PC-9 (cell line): ENCODE data around the gene BRWD1. TPM values are rescaled to one million over a fixed set of nuclear protein-coding genes. Genes with fewer than 3 reads are reported as not detected.

Source experiments
- BruUV-seq: library from RNA; stranded (reverse); fragments of 400-500 nt; replicated peaks from 2 replicates; lab custom pipeline; 2021; lab: Mats Ljungman, UMichigan
- CTCF ChIA-PET: fragments of 300-600 bp; sonication (Branson Sonifier 250); formaldehyde crosslinking; loops from one replicate; lab custom pipeline; 2022; ENCODE audit warnings: antibody characterized with exemption; lab: Charles Lee
- POLR2A ChIA-PET: fragments of 300-600 bp; sonication (Branson Sonifier 250); formaldehyde crosslinking; loops from one replicate; lab custom pipeline; 2022; ENCODE audit warnings: antibody characterized with exemption; ENCODE audit not compliant: unreplicated experiment; lab: Charles Lee
- DNase-seq, 2 experiments: peaks; one replicate each; pipeline versions ENCODE4 v3.0.0 to v3.0.0-alpha.2; 2015 to 2022; ENCODE audit warnings: mixed read lengths in 1 of 2
- H2AFZ ChIP-seq: fragments of 200-600 bp; sonication (generic); 2 replicates; pipeline ENCODE4 v1.8.1; 2017; ENCODE audit warnings: antibody characterized with exemption
- H3F3A ChIP-seq: fragments of 200-600 bp; sonication (generic); 2 replicates; pipeline ENCODE4 v1.8.1; 2017; ENCODE audit warnings: antibody characterized with exemption, mild to moderate bottlenecking, low read depth; ENCODE audit not compliant: insufficient read depth
- H3K27ac ChIP-seq: fragments of 200-600 bp; sonication (generic); 2 replicates; pipeline ENCODE4 v1.6.1; 2016; ENCODE audit warnings: mixed run types
- H3K27me3 ChIP-seq: fragments of 200-600 bp; sonication (generic); 2 replicates; pipeline ENCODE4 v1.6.1; 2016; ENCODE audit warnings: low read depth, mixed run types; ENCODE audit not compliant: insufficient read depth
- H3K36me3 ChIP-seq: fragments of 200-600 bp; sonication (generic); 2 replicates; pipeline ENCODE4 v1.6.1; 2016; ENCODE audit warnings: low read depth, mixed run types
- H3K4me1 ChIP-seq: fragments of 200-600 bp; sonication (generic); replicated peaks from 2 replicates; pipeline ENCODE4 v1.6.1; 2016; ENCODE audit warnings: mixed run types; ENCODE audit not compliant: insufficient read depth
- H3K4me2 ChIP-seq: fragments of 200-600 bp; sonication (generic); 2 replicates; pipeline ENCODE4 v1.6.1; 2017; ENCODE audit warnings: mixed run types
- H3K4me3 ChIP-seq: fragments of 200-600 bp; sonication (generic); 2 replicates; pipeline ENCODE4 v1.6.1; 2016; ENCODE audit warnings: mixed run types
- H3K79me2 ChIP-seq: fragments of 200-600 bp; sonication (generic); 2 replicates; pipeline ENCODE4 v1.6.1; 2017; ENCODE audit warnings: low read depth, mixed run types
- H3K9me2 ChIP-seq: fragments of 200-600 bp; sonication (generic); 2 replicates; pipeline ENCODE4 v1.8.1; 2017; ENCODE audit warnings: mild to moderate bottlenecking; ENCODE audit not compliant: insufficient read depth
- H3K9me3 ChIP-seq: fragments of 200-600 bp; sonication (generic); 2 replicates; pipeline ENCODE4 v1.8.1; 2016; ENCODE audit warnings: low read depth; ENCODE audit not compliant: insufficient read depth
- H4K20me1 ChIP-seq: fragments of 200-600 bp; sonication (generic); 2 replicates; pipeline ENCODE4 v1.8.1; 2017; ENCODE audit not compliant: insufficient read depth
- CTCF ChIP-seq: fragments of 200-600 bp; sonication (generic); conservative IDR thresholded peaks from 2 replicates; pipeline ENCODE4 v1.6.1; 2017; ENCODE audit warnings: mixed run types, antibody characterized with exemption, mild to moderate bottlenecking, moderate library complexity
- EZH2 ChIP-seq: fragments of 200-600 bp; sonication (generic); IDR thresholded peaks from 2 replicates; pipeline ENCODE4 v1.8.0; 2017; ENCODE audit warnings: antibody characterized with exemption, low read depth
- intact Hi-C: fragments of 100-400 bp; cut with micrococcal nuclease; formaldehyde crosslinking; loops from one replicate; pipeline ENCODE4 v1.10.0; 2022; ENCODE audit not compliant: unreplicated experiment
- total RNA-seq: library from RNA; stranded (reverse); gene quantifications from 2 replicates; pipeline ENCODE4 v1.2.3, GENCODE V29; 2021

The BRWD1 gene
- total RNA-seq, 1 experiment from 2014 or later, result 42.9 TPM

GRCh38 chr21:39155578-39155977 is 157.9 kb downstream of the BRWD1 start:
- Histone ChIP-seq H3K27ac (no peak overlapping the region), H3K4me1 (no peaks in the 10 kb centered on the region), H3K4me2 (no peak overlapping the region), H3F3A (no peaks in the 10 kb centered on the region), H3K9me3 (no peaks in the 10 kb centered on the region), H3K9me2 (no peaks in the 10 kb centered on the region), H2AFZ (no peak overlapping the region), H4K20me1 (no peaks in the 10 kb centered on the region), H3K4me3 (no peak overlapping the region), H3K79me2 (no peaks in the 10 kb centered on the region), H3K27me3 (no peaks in the 10 kb centered on the region), H3K36me3 (no peaks in the 10 kb centered on the region)
- CTCF ChIA-PET, result no interaction called here
- TF ChIP-seq EZH2 (no peak), CTCF (no peak)
- POLR2A ChIA-PET, result no interaction called here
- BruUV-seq, result no TSS peak
- intact Hi-C loops, result no loop called here
- no peak for DNase-seq

- no peaks in the 10 kb centered on the region for H4K20me1 ChIP-seq
- no peaks in the 10 kb centered on the region for H3K27me3 ChIP-seq
- H3K9me3 ChIP-seq, result no peaks in the 10 kb centered on the region
- intact Hi-C loops, result no loop called here
- no peaks in the 10 kb centered on the region for H3K9me2 ChIP-seq
- no peak overlapping the region for H3K4me3 ChIP-seq
- no TSS peak for BruUV-seq
- no peak overlapping the region for H2AFZ ChIP-seq
- H3K4me2 ChIP-seq, result no peak overlapping the region
- H3K4me1 ChIP-seq, result no peaks in the 10 kb centered on the region
- no peak for DNase-seq
- TF ChIP-seq CTCF (no peak), EZH2 (no peak)
- H3K36me3 ChIP-seq, result no peaks in the 10 kb centered on the region
- no peaks in the 10 kb centered on the region for H3K79me2 ChIP-seq
- CTCF ChIA-PET, result no interaction called here
- H3F3A ChIP-seq, result no peaks in the 10 kb centered on the region
- POLR2A ChIA-PET, result no interaction called here
- H3K27ac ChIP-seq, result no peak overlapping the region
These were observed 159.6 kb downstream of the BRWD1 start for GRCh38 chr21:39153842-39154241.

GRCh38 chr21:39153373-39153772 is 160.1 kb downstream of the BRWD1 start:
- no peak overlapping the region for H3K4me3 ChIP-seq
- no TSS peak for BruUV-seq
- no peak overlapping the region for H3K4me2 ChIP-seq
- no peaks in the 10 kb centered on the region for H3K9me3 ChIP-seq
- POLR2A ChIA-PET, result no interaction called here
- TF ChIP-seq EZH2, result no peak
- TF ChIP-seq CTCF, result peak; percentile 39
- no peaks in the 10 kb centered on the region for H3K36me3 ChIP-seq
- H3K9me2 ChIP-seq, result no peaks in the 10 kb centered on the region
- H3K27ac ChIP-seq, result no peak overlapping the region
- no peaks in the 10 kb centered on the region for H3K27me3 ChIP-seq
- DNase-seq, result no peak
- H2AFZ ChIP-seq, result no peak overlapping the region
- no peaks in the 10 kb centered on the region for H3F3A ChIP-seq
- CTCF ChIA-PET, result no interaction called here
- H4K20me1 ChIP-seq, result no peaks in the 10 kb centered on the region
- no peaks in the 10 kb centered on the region for H3K79me2 ChIP-seq
- intact Hi-C loops, result no loop called here
- H3K4me1 ChIP-seq, result no peaks in the 10 kb centered on the region
